ENCODE measurements around the gene UBE2D2. TPM values are rescaled to one million over a fixed set of nuclear protein-coding genes. Genes with fewer than 3 reads are reported as not detected.

The UBE2D2 gene
- total and polyA plus RNA-seq, 2 of the 13 experiments (the other 11 are each of a cell fraction or from before 2014, with no cell fraction given): 79.1 to 109 TPM

DNA sequence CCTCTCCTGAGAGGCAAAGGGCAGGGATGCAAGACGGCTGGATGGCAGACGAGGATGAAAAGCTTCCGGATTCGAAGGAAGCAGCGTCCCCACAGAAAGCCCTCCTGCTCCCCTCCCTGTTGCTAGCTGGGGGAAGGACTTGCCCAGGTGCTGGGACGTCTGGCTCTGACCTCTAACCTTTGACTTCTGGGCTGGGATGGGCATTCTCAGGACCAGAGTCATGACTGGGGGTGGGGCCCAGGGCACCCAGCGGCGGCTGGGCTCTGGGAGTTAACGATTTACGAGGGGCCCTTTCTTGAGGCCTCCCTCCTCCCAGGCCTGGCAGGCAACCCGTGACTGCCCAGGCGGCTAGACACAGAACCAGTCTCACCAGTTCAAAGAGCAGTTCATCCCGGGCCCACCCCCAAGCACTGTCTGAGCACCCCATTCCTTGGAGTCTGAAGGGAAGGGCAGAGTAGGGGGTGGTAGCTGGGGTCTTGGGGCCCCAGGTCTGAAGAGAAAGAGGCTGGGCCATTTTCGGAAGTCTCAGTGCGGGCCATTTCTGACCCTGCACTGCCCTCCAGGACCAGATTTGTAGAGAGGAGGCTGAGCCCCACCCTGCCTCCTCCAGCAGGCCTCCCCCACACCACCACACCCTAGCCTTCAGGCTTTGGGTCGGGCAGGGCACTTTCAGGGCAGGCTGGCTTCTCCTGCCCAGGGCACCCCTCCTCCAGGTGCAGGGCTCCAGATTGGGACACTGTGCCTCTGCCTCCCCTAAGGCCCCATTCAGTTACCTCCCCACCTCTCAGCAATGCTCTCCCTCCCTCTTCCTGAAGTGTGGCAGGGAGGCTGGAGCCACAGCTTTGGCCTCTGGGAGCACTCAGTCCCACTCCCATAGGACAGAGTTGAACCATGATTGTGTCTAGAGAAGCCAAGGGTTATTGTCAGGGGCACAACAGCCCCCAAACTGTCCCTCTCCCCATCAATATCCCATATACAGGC lies 82.0 kb downstream of the UBE2D2 start (continued):
- peak; percentile 91 for TF ChIP-seq HNF1A (IDR thresholded peaks at IDR 0.05; ENCODE audit: low read depth)
- TF ChIP-seq HNF1A (CRISPR knock-in tag; IDR thresholded peaks at IDR 0.05; ENCODE audit: borderline replicate concordance): peak; percentile 97
- TF ChIP-seq HDAC2 (CRISPR knock-in tag; IDR thresholded peaks at IDR 0.05): peak; percentile 64
- TF ChIP-seq, protein P1, sequence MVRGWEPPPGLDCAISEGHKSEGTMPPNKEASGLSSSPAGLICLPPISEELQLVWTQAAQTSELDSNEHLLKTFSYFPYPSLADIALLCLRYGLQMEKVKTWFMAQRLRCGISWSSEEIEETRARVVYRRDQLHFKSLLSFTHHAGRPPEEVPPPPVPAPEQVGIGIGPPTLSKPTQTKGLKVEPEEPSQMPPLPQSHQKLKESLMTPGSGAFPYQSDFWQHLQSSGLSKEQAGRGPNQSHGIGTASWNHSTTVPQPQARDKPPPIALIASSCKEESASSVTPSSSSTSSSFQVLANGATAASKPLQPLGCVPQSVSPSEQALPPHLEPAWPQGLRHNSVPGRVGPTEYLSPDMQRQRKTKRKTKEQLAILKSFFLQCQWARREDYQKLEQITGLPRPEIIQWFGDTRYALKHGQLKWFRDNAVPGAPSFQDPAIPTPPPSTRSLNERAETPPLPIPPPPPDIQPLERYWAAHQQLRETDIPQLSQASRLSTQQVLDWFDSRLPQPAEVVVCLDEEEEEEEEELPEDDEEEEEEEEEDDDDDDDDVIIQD (CRISPR knock-in tag; IDR thresholded peaks at IDR 0.05; ENCODE audit: low read depth): peak; percentile 70
- peak; percentile 70; the same call in 1 of the 2 replicates for TF ChIP-seq ZNF431 (CRISPR knock-in tag; IDR thresholded peaks at IDR 0.05; ENCODE audit: borderline replicate concordance, low read depth)
- TF ChIP-seq ZFP36L1 (CRISPR knock-in tag; IDR thresholded peaks at IDR 0.05): 0 out of 2 replicates have a peak, but pooled peaks have one; percentile 39
- TF ChIP-seq, protein P2, sequence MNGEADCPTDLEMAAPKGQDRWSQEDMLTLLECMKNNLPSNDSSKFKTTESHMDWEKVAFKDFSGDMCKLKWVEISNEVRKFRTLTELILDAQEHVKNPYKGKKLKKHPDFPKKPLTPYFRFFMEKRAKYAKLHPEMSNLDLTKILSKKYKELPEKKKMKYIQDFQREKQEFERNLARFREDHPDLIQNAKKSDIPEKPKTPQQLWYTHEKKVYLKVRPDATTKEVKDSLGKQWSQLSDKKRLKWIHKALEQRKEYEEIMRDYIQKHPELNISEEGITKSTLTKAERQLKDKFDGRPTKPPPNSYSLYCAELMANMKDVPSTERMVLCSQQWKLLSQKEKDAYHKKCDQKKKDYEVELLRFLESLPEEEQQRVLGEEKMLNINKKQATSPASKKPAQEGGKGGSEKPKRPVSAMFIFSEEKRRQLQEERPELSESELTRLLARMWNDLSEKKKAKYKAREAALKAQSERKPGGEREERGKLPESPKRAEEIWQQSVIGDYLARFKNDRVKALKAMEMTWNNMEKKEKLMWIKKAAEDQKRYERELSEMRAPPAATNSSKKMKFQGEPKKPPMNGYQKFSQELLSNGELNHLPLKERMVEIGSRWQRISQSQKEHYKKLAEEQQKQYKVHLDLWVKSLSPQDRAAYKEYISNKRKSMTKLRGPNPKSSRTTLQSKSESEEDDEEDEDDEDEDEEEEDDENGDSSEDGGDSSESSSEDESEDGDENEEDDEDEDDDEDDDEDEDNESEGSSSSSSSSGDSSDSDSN (CRISPR knock-in tag; IDR thresholded peaks at IDR 0.05): peak; percentile 51
- peak; percentile 74 for TF ChIP-seq SAP130 (CRISPR knock-in tag; IDR thresholded peaks at IDR 0.05; ENCODE audit: low read depth)
- TF ChIP-seq ASH2L (IDR thresholded peaks at IDR 0.05; ENCODE audit: insufficient read length, low read depth, low read length): peak; percentile 51
- TF ChIP-seq GPN1 (CRISPR knock-in tag; IDR thresholded peaks at IDR 0.05; ENCODE audit: borderline replicate concordance): no peak
- TF ChIP-seq ZNF350 (CRISPR knock-in tag; IDR thresholded peaks at IDR 0.05; ENCODE audit: borderline replicate concordance, low read depth): peak; percentile 49; the same call in 1 of the 2 replicates
- TF ChIP-seq ZNF772 (CRISPR knock-in tag; IDR thresholded peaks at IDR 0.05): 0 out of 2 replicates have a peak, but pooled peaks have one; percentile 28
- TF ChIP-seq CBFB (CRISPR knock-in tag; IDR thresholded peaks at IDR 0.05): 0 out of 2 replicates have a peak, but pooled peaks have one; percentile 1
- TF ChIP-seq SOX13 (IDR thresholded peaks at IDR 0.05): no peak
- peak in 1 of 2 experiments; percentile 57; a peak in 2 of 4 replicates for TF ChIP-seq SOX13 (CRISPR knock-in tag; conservative IDR thresholded peaks at IDR 0.05 in 1 of 2, IDR thresholded peaks at IDR 0.05 in 1 of 2)
- TF ChIP-seq ZNF224 (CRISPR knock-in tag; IDR thresholded peaks at IDR 0.05): 0 out of 2 replicates have a peak, but pooled peaks have one; percentile 73
- peak; percentile 58; the same call in 1 of the 2 replicates for TF ChIP-seq BCL6 (CRISPR knock-in tag; IDR thresholded peaks at IDR 0.05)
- peak; percentile 98 for TF ChIP-seq NR2C2 (CRISPR knock-in tag; IDR thresholded peaks at IDR 0.05; ENCODE audit: borderline replicate concordance)
- TF ChIP-seq TERF1 (CRISPR knock-in tag; IDR thresholded peaks at IDR 0.05): no peak
